Ovary (tissue), 9 donors: Measurements from ENCODE around the gene PSTK. TPM values are rescaled to one million over a fixed set of nuclear protein-coding genes. Genes with fewer than 3 reads are reported as not detected.

ENCODE experiments used
- DNase-seq, 5 donors: peaks; one replicate each; pipeline ENCODE4 v3.0.0-alpha.2; 2019 to 2020
- H3K27ac ChIP-seq, 2 donors: fragments of 200-600 bp; one replicate each; pipeline versions ENCODE4 v1.5.1 to v1.8.0; 2019 to 2022
- H3K27me3 ChIP-seq: fragments of 200-600 bp; one replicate; pipeline ENCODE4 v1.8.0; 2022
- H3K36me3 ChIP-seq: fragments of 200-600 bp; sonication (generic); one replicate; pipeline ENCODE4 v1.5.1; 2019
- H3K4me1 ChIP-seq: one replicate; pipeline ENCODE4 v1.8.1; 2013; ENCODE audit warnings: mild to moderate bottlenecking, moderate library complexity; ENCODE audit not compliant: insufficient read depth
- H3K4me3 ChIP-seq: fragments of 200-600 bp; sonication (generic); one replicate; pipeline ENCODE4 v1.5.1; 2017
- H3K9me3 ChIP-seq, 2 donors: fragments of 200-600 bp in 1 of 2; sonication (generic) in 1 of 2; one replicate each; pipeline versions ENCODE4 v1.5.1 to v1.8.1; 2013 to 2019; ENCODE audit warnings: mild to moderate bottlenecking in 1 of 2, moderate library complexity in 1 of 2
- EP300 ChIP-seq: sonication (generic); formaldehyde crosslinking; IDR thresholded peaks from one replicate; pipeline ENCODE4 v1.6.1; 2017; ENCODE audit warnings: antibody characterized with exemption
- POLR2A ChIP-seq: fragments of 450-650 bp; IDR thresholded peaks from one replicate; pipeline ENCODE4 v1.6.1; 2017; ENCODE audit warnings: antibody characterized with exemption, mild to moderate bottlenecking, moderate library complexity
- WGBS, 3 donors: extraction: QIAGEN DNeasy Blood & Tissue Kit in 1 of 3; methylation state at CpG; one replicate each; pipeline versions ENCODE4 v1.1.5 to v1.1.7; 2013 to 2017; 5-methylcytosine and 5-hydroxymethylcytosine counted together
- intact Hi-C, 4 donors: fragments of 100-400 bp; cut with DNase I; formaldehyde crosslinking; loops; one replicate each; pipeline versions ENCODE4 v1.11.0 to v1.15.1; 2022 to 2023
- polyA plus RNA-seq, 2 donors: library from polyadenylated mRNA; stranded (reverse); fragments of 200-250 nt in 1 of 2; fragments of 350-450 nt in 1 of 2; fragmentation: Illumina TruSeq in 1 of 2; extraction: RNeasy Lipid Tissue Mini Kit (QIAGEN cat#74804) in 1 of 2; gene quantifications; one replicate each; pipeline ENCODE4 v1.2.3, GENCODE V29; 2013 to 2014
- total RNA-seq, 7 donors: library from RNA; depleted of rRNA in 2 of 7; stranded (reverse); fragments of >200 nt in 2 of 7; fragmentation: NEBNext Ultra II Directional in 3 of 7; extraction: Animal tissue kit (Norgen Biotek cat#: 25700) in 3 of 7; gene quantifications; one replicate each; pipeline versions ENCODE4 v1.1.0 to v1.2.4, GENCODE V29; 2016 to 2023
- TF ChIP-seq, protein P1 (sequence below), 3 donors: fragments of 450-650 bp in 2 of 3; fragments of 200-600 bp in 1 of 3; IDR thresholded peaks; one replicate each; pipeline versions ENCODE4 v1.5.1 to v1.8.0; 2016 to 2022; ENCODE audit warnings: antibody characterized with exemption in 3 of 3, mild to moderate bottlenecking in 1 of 3
- donor health status: DM: no; HTN: no; CAD: no; lungs with moderate emphysema.
- donor health status: DM: no; HTN: no; CAD: no.
- donor health status: Bipolar disorder and iron deficiency.
- donor health status: DM: yes; HTN: yes; CAD: no.
- donor health status: DM: no; HTN: no; CAD: no.
- donor health status: DM: yes; HTN: yes; CAD: no.

The PSTK gene
- total and polyA plus RNA-seq, 9 donors: 2.1 to 6.1 (median 3.4) TPM

GRCh38 chr10:122974023-122974422 lies 6.2 kb upstream of the PSTK start:
- whole genome bisulfite sequencing, 3 donors: 65 to 68% (median 66%) methylated on average over 5 of the region's 5 CpGs
- H3K9me3 ChIP-seq: no peaks in the 10 kb centered on the region
- intact Hi-C loops: no loop called here
- no peak overlapping the region for H3K4me3 ChIP-seq
- no peak for DNase-seq
- no peaks in the 10 kb centered on the region for H3K27me3 ChIP-seq
- TF ChIP-seq EP300 (no peak), POLR2A (no peak)
- TF ChIP-seq, protein P1, sequence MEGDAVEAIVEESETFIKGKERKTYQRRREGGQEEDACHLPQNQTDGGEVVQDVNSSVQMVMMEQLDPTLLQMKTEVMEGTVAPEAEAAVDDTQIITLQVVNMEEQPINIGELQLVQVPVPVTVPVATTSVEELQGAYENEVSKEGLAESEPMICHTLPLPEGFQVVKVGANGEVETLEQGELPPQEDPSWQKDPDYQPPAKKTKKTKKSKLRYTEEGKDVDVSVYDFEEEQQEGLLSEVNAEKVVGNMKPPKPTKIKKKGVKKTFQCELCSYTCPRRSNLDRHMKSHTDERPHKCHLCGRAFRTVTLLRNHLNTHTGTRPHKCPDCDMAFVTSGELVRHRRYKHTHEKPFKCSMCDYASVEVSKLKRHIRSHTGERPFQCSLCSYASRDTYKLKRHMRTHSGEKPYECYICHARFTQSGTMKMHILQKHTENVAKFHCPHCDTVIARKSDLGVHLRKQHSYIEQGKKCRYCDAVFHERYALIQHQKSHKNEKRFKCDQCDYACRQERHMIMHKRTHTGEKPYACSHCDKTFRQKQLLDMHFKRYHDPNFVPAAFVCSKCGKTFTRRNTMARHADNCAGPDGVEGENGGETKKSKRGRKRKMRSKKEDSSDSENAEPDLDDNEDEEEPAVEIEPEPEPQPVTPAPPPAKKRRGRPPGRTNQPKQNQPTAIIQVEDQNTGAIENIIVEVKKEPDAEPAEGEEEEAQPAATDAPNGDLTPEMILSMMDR (IDR thresholded peaks at IDR 0.05): no peak
- no peak overlapping the region for H3K27ac ChIP-seq
- no peaks in the 10 kb centered on the region for H3K36me3 ChIP-seq
- H3K4me1 ChIP-seq: no peaks in the 10 kb centered on the region

DNA sequence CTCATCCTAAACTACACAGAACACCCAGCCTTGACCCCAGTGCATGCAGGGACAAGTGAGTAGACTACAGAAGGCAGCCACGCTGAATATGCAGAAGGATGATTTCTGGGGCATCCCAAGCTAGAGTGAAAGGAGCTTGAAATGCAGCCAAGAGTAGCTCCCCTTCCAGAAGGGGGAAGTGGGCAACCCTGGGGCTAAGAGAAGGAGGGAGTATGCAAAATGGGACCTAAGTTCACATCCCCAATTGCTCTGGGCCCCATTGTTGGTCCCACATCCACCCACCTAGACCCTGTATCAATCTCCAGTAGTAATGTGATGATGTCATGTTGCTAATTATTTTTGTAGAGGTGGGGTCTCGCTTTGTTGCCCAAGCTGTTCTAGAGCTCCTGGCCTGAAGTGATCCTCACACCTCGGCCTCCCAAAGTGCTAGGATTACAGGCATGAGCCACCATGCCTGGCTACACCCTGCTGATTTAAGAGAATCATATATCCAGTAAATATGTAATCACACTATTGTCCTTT lies 5.6 kb upstream of the PSTK start:
- H3K27me3 ChIP-seq: no peaks in the 10 kb centered on the region
- H3K36me3 ChIP-seq: no peaks in the 10 kb centered on the region
- intact Hi-C loops: no loop called here
- WGBS, 3 donors: 69 to 81% (median 79%) methylated on average over 3 of the region's 3 CpGs
- H3K4me3 ChIP-seq: no peak overlapping the region
- TF ChIP-seq POLR2A: no peak
- no peak for TF ChIP-seq EP300
- TF ChIP-seq, protein P1 (IDR thresholded peaks at IDR 0.05): no peak
- no peaks in the 10 kb centered on the region for H3K4me1 ChIP-seq
- H3K9me3 ChIP-seq: no peaks in the 10 kb centered on the region
- H3K27ac ChIP-seq: no peak overlapping the region
- no peak for DNase-seq

- WGBS, 3 donors: 2 to 8% (median 3%) methylated on average over 4 of the region's 4 CpGs
- intact Hi-C loops: no loop called here
Observed at GRCh38 chr10:122981066-122981464, 864 bp downstream of the PSTK start.

GRCh38 chr10:122983898-122984297 lies 3.7 kb downstream of the PSTK start:
- intact Hi-C loops: no loop called here
- H3K9me3 ChIP-seq: no peaks in the 10 kb centered on the region
- TF ChIP-seq, protein P1 (IDR thresholded peaks at IDR 0.05): no peak
- TF ChIP-seq EP300 (no peak), POLR2A (no peak)
- no peak overlapping the region for H3K4me3 ChIP-seq
- no peak overlapping the region for H3K27ac ChIP-seq
- H3K27me3 ChIP-seq: no peaks in the 10 kb centered on the region
- no peak for DNase-seq
- no peaks in the 10 kb centered on the region for H3K4me1 ChIP-seq
- H3K36me3 ChIP-seq: no peaks in the 10 kb centered on the region
- 95 to 96% (median 95%) methylated on average over 6 of the region's 6 CpGs for WGBS, 3 donors

More at GRCh38 chr10:122981066-122981464, 864 bp downstream of the PSTK start:
- H3K27ac ChIP-seq: peak overlapping the region in 1 of 2 donors; percentile 96
- DNase-seq: no peak
- H3K4me1 ChIP-seq: no peaks in the 10 kb centered on the region
- H3K9me3 ChIP-seq: no peaks in the 10 kb centered on the region
- peak overlapping the region; percentile 72 for H3K4me3 ChIP-seq
- no peak for TF ChIP-seq EP300
- TF ChIP-seq, protein P1 (IDR thresholded peaks at IDR 0.05): peak in 2 of 3 donors; percentile 31 to 39
- H3K27me3 ChIP-seq: no peaks in the 10 kb centered on the region
- H3K36me3 ChIP-seq: no peaks in the 10 kb centered on the region
